Effector CD8-positive, alpha-beta T cell (primary cell): ENCODE results near the gene RRP1B.

Experiments
- DNase-seq: peaks from one replicate; lab custom pipeline; 2025; lab: John Stamatoyannopoulos, UW

RRP1B gene

GRCh38 chr21:43740497-43741156 is 81.3 kb downstream of the RRP1B start:
- no peak for DNase-seq

GRCh38 chr21:43741423-43742096 is 82.2 kb downstream of the RRP1B start:
- DNase-seq = no peak

- DNase-seq = no peak
These were observed 84.6 kb downstream of the RRP1B start for GRCh38 chr21:43743947-43744346.

- DNase-seq = no peak
These were observed 85.4 kb downstream of the RRP1B start for GRCh38 chr21:43744725-43745124.
